CD4-positive, alpha-beta T cell treated with Interleukin-10 for 1 hour (primary cell): ENCODE measurements around the gene STRC.
"Not testable (repeated sequence)": the region's sequence is repeated elsewhere in the genome, so short reads cannot be mapped to it uniquely, and the experiment has no call there.

ENCODE experiments used
- DNase-seq: peaks from one replicate; pipeline ENCODE4 v3.0.0-alpha.2; 2020

Gene STRC

GRCh38 chr15:43562753-43563152, 55.8 kb downstream of the STRC start:
- not testable (repeated sequence) for DNase-seq

DNA sequence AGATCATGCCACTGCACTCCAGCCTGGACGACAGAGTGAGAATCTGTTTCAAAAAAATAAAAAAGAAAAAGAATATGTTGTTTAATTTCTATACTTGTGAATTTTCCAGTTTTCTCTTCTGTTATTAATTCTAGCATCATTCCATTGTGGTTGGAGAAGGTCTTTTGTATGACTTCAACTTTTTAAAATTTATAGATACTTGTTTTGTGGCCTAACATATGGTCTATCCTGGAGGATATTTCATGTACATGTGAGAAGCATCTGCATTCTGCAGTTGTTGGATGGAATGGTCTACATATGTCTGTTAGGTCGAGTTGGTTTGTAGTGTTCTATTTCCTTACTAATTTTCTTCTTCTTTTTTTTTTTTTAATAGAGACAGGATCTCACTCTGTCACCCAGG, 65.6 kb downstream of the STRC start:
- DNase-seq: no peak

DNA sequence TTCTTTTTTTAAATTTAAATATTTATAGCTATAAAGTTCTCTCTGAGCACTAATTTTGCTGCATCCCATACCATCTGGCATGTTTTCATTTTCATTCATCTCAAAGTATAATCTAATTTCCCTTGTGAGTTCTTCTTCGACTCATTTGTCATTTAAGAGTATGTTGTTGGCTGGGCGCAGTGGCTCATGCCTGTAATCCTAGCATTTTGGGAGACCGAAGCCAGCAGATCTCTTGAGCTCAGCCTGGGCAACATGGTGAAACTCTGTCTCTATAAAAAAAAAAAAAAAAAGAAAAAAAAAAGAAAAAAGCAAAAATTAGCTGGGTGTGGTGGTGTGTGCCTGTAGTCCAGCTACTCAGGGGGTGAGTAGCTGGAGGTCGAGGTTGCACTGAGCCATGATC, 66.3 kb downstream of the STRC start:
- DNase-seq: no peak

GRCh38 chr15:43550527-43551363, 67.9 kb downstream of the STRC start:
- no peak for DNase-seq
